OCI-LY1 (cell line): ENCODE measurements around the gene RAPGEFL1.

Experiments
- EZH2 ChIP-seq: fragments of 200-600 bp; sonication (generic), shearing (Covaris generic); IDR thresholded peaks from 2 replicates; pipeline ENCODE4 v1.8.0; 2017; ENCODE audit warnings: borderline replicate concordance, mixed run types, mild to moderate bottlenecking, antibody characterized with exemption, low read length, moderate library complexity, mixed read lengths
- TF ChIP-seq, protein P1 (sequence below): fragments of 200-600 bp; sonication (generic), shearing (Covaris generic); IDR thresholded peaks from 2 replicates; pipeline ENCODE4 v1.5.1; 2017; ENCODE audit warnings: mild to moderate bottlenecking, antibody characterized with exemption, low read length, moderate library complexity, mixed read lengths

GRCh38 chr17:40181205-40181604 lies 3.9 kb downstream of the RAPGEFL1 start:
- TF ChIP-seq, protein P1, sequence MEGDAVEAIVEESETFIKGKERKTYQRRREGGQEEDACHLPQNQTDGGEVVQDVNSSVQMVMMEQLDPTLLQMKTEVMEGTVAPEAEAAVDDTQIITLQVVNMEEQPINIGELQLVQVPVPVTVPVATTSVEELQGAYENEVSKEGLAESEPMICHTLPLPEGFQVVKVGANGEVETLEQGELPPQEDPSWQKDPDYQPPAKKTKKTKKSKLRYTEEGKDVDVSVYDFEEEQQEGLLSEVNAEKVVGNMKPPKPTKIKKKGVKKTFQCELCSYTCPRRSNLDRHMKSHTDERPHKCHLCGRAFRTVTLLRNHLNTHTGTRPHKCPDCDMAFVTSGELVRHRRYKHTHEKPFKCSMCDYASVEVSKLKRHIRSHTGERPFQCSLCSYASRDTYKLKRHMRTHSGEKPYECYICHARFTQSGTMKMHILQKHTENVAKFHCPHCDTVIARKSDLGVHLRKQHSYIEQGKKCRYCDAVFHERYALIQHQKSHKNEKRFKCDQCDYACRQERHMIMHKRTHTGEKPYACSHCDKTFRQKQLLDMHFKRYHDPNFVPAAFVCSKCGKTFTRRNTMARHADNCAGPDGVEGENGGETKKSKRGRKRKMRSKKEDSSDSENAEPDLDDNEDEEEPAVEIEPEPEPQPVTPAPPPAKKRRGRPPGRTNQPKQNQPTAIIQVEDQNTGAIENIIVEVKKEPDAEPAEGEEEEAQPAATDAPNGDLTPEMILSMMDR = no peak
- TF ChIP-seq EZH2 = no peak
